Testis (tissue), 3 donors: ENCODE measurements around the gene DAZAP1. TPM values are rescaled to one million over a fixed set of nuclear protein-coding genes. Genes with fewer than 3 reads are reported as not detected.

ENCODE experiments used
- DNase-seq: peaks from one replicate; pipeline ENCODE4 v3.0.0-alpha.2; 2019
- H3K27ac ChIP-seq, 2 donors: fragments of 200-600 bp; sonication (generic); one replicate each; pipeline ENCODE4 v1.5.1; 2019
- H3K27me3 ChIP-seq: fragments of 200-600 bp; sonication (generic); one replicate; pipeline ENCODE4 v1.5.1; 2019
- H3K36me3 ChIP-seq: fragments of 200-600 bp; sonication (generic); one replicate; pipeline ENCODE4 v1.5.1; 2017; ENCODE audit warnings: low read depth; ENCODE audit errors: missing control alignments
- H3K4me1 ChIP-seq: fragments of 200-600 bp; sonication (generic); one replicate; pipeline ENCODE4 v1.5.1; 2019
- H3K4me3 ChIP-seq, 2 donors: fragments of 200-600 bp; sonication (generic); one replicate each; pipeline ENCODE4 v1.5.1; 2017 to 2019
- H3K9me3 ChIP-seq: fragments of 200-600 bp; sonication (generic); one replicate; pipeline ENCODE4 v1.5.1; 2017
- CTCF ChIP-seq, 3 experiments: fragments of 450-650 bp in 2 of 3; fragments of 200-600 bp in 1 of 3; sonication (generic) in 1 of 3; IDR thresholded peaks; one replicate each; pipeline ENCODE4 v1.5.1; 2016 to 2019; ENCODE audit warnings: antibody characterized with exemption in 3 of 3, mild to moderate bottlenecking in 2 of 3, moderate library complexity in 1 of 3
- POLR2A ChIP-seq: fragments of 450-650 bp; IDR thresholded peaks from one replicate; pipeline ENCODE4 v1.6.1; 2017; ENCODE audit warnings: antibody characterized with exemption, mild to moderate bottlenecking, moderate library complexity
- WGBS, 2 donors: methylation state at CpG; one replicate each; pipeline ENCODE4 v1.1.5; 2018; 5-methylcytosine and 5-hydroxymethylcytosine counted together
- intact Hi-C: fragments of 100-400 bp; cut with DNase I; formaldehyde crosslinking; loops from one replicate; pipeline ENCODE4 v1.15.1; 2023; ENCODE audit warnings: low total_unique reads
- polyA plus RNA-seq: library from polyadenylated mRNA; stranded (reverse); fragments of 350-450 nt; fragmentation: Illumina TruSeq; extraction: RNeasy Lipid Tissue Mini Kit (QIAGEN cat#74804); gene quantifications from one replicate; pipeline ENCODE4 v1.2.3, GENCODE V29; 2014; ENCODE audit warnings: low read depth, low replicate concordance; ENCODE audit not compliant: insufficient read depth
- total RNA-seq, 2 donors: library from RNA; depleted of rRNA; stranded (reverse); fragments of >200 nt; gene quantifications; one replicate each; pipeline ENCODE4 v1.2.3, GENCODE V29; 2016

Gene DAZAP1
- total and polyA plus RNA-seq, 3 donors from 2014 or later: 97.9 to 215 (median 99.6) TPM

DNA sequence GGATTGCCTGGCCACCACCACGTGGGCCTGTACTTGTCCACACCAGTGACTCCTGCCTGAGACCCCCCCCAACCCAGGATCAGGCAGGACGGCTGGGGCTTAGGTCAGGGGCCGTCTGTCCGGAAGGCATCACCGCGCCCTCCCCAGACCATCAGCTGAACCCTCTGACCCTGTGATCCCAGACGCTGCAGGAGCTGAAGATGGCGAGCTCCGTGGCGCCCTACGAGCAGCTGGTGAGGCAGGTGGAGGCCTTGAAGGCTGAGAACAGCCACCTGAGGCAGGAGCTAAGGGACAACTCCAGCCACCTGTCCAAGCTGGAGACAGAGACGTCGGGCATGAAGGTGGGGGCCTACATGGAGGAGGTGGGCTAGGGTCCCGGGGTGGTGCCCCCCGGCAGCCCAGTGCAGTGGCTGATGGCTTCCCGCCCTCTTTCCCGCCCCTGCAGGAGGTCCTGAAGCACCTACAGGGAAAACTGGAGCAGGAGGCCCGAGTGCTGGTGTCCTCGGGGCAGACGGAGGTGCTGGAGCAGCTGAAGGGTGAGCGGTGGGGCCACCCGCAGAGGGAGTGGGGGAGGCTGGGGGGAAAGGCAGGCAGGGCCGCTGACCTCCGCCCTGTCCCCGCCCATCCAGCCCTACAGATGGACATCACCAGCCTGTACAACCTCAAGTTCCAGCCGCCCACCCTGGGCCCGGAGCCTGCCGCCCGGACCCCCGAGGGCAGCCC lies 45.6 kb downstream of the DAZAP1 start:
- no peaks in the 10 kb centered on the region for H3K9me3 ChIP-seq
- DNase-seq: no peak
- intact Hi-C loops: no loop called here
- no peak for TF ChIP-seq POLR2A
- TF ChIP-seq CTCF (IDR thresholded peaks at IDR 0.05): no peak
- H3K4me3 ChIP-seq: no peak overlapping the region
- 64 to 71% methylated on average over 7 to 26 of the region's 30 CpGs for WGBS, 2 donors
- no peaks in the 10 kb centered on the region for H3K36me3 ChIP-seq
- H3K27me3 ChIP-seq: no peaks in the 10 kb centered on the region
- H3K27ac ChIP-seq: no peak overlapping the region
- peaks cover 22% of the 10 kb centered on the region for H3K4me1 ChIP-seq

DNA sequence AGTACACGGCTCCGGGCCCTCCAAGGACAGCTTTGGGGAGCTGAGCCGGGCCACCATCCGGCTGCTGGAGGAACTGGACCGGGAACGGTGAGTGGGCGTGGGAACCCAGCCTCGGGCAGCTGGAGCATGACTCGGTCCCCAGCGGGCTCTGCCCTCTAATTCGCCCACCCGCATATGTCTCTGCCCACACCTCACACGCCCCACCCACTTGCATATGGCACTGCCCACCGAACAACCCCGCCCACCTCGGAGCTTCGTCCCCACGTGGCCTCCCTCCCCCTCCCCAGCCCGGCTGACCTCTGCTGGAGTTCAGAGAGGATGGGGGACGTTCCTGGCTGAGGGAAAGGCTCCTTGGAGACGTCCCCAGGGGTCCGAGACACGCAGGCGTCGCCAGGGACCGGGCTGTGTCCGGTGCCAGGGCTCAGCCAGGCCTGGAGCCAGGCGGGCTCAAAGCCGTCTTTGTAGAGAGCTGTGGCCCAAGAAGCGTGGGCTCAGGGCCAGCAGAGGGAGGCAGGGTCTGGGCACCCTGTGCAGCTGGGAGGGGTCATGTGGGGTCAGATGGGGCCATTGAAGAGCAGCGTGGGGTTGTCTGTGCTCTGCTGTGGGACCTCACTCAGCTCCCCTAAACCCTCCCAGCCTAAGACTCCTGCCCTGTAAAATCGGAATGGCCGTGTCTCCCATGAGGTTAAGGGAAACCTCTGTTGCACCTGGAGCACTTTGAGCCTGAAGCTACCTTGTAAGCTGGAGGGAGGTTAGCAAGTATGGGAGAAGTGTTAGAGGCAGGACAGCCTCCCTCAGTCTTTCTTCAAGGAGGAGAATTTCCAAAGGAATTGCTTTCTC lies 46.4 kb downstream of the DAZAP1 start:
- no peak overlapping the region for H3K4me3 ChIP-seq
- intact Hi-C loops: no loop called here
- H3K27ac ChIP-seq: no peak overlapping the region
- no peaks in the 10 kb centered on the region for H3K9me3 ChIP-seq
- DNase-seq: peak; percentile 84
- no peaks in the 10 kb centered on the region for H3K27me3 ChIP-seq
- H3K36me3 ChIP-seq: no peaks in the 10 kb centered on the region
- peaks cover 22% of the 10 kb centered on the region for H3K4me1 ChIP-seq
- TF ChIP-seq POLR2A (no peak), CTCF (IDR thresholded peaks at IDR 0.05) (no peak)
- WGBS, 2 donors: 36 to 46% methylated on average over 20 to 32 of the region's 33 CpGs

- no peak for DNase-seq
- intact Hi-C loops: no loop called here
- no peaks in the 10 kb centered on the region for H3K27me3 ChIP-seq
- 11 to 16% methylated on average over 8 to 22 of the region's 22 CpGs for WGBS, 2 donors
- H3K36me3 ChIP-seq: no peaks in the 10 kb centered on the region
- no peaks in the 10 kb centered on the region for H3K9me3 ChIP-seq
- TF ChIP-seq POLR2A (no peak), CTCF (IDR thresholded peaks at IDR 0.05) (no peak)
- H3K4me3 ChIP-seq: peak overlapping the region in 1 of 2 donors; percentile 14
- H3K27ac ChIP-seq: no peak overlapping the region
- peaks cover 22% of the 10 kb centered on the region for H3K4me1 ChIP-seq
Observed at GRCh38 chr19:1455002-1455335, 47.6 kb downstream of the DAZAP1 start.

DNA sequence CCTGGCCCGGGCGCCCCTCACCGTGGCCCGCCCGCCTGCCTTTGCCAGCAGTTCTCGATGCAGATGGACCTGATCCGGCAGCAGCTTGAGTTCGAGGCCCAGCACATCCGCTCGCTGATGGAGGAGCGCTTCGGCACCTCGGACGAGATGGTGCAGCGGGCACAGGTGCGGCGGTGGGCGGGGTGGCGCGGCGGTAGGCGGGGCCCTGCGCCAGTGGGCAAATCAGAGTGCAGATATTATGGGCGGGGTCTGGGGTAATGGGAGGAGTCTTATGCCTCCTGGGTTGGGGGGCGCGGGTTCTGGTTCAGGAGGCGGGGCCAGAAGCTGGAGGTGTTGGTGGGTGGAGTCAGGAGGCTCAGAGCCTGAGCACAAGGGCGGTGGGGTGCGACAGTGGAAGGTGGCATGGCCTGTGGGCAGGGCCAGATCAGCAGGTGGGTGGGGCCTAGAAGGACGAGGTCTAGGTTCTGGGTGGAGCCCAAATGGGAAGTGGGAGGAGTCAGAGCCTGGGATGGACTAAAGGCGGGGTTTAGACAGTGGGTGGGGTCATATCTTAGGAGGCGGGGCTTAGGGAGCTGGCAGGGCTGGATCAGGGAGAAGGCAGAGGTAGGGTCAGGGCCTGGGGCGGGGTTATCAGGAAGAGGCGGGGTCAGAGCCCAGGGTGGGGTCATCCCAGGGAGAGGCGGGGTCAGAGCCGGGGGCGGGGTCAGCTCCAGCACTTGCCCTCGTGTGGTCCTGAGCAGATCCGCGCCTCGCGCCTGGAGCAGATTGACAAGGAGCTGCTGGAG lies 48.1 kb downstream of the DAZAP1 start:
- Histone ChIP-seq H3K9me3 (no peaks in the 10 kb centered on the region), H3K27me3 (no peaks in the 10 kb centered on the region), H3K27ac (no peak overlapping the region), H3K36me3 (no peaks in the 10 kb centered on the region), H3K4me1 (peaks cover 22% of the 10 kb centered on the region), H3K4me3 (peak overlapping the region in 1 of 2 donors; percentile 14)
- 5 to 8% methylated on average over 15 to 35 of the region's 42 CpGs for WGBS, 2 donors
- DNase-seq: peak; percentile 56
- intact Hi-C loops: no loop called here
- TF ChIP-seq CTCF (IDR thresholded peaks at IDR 0.05) (no peak), POLR2A (no peak)
